HG03095 (cell line): Measurements from ENCODE around the gene SNRPB.

Experiments used
- ATAC-seq: cut with Tn5 transposase; IDR thresholded peaks from one replicate; pipeline ENCODE4 v1.9.1; 2021; ENCODE audit warnings: moderate library complexity; ENCODE audit not compliant: unreplicated experiment

The SNRPB gene

GRCh38 chr20:2430538-2430937 lies 40.1 kb downstream of the SNRPB start:
- no peak for ATAC-seq

- ATAC-seq: no peak
Observed at GRCh38 chr20:2429051-2429450, 41.5 kb downstream of the SNRPB start.

- ATAC-seq: no peak
Observed at GRCh38 chr20:2421247-2421646, 49.3 kb downstream of the SNRPB start.

DNA sequence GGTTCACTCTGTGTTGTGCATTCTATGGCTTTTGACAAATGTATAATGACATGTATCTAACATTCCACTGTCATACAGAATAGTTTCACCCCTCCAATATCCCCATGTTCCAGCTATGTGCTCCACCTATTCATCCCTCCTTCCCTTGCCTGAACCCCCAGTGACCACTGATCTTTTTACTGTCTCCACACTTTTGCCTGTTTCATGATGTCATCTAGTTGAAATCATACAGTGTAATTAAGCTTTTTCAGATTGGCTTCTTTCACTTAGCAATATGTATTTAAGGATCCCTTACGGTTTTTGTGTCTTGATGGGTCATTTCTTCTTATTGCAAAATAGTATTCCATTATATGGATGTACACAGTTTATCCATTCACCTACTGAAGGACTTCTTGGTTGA lies 50.1 kb downstream of the SNRPB start:
- ATAC-seq: no peak

DNA sequence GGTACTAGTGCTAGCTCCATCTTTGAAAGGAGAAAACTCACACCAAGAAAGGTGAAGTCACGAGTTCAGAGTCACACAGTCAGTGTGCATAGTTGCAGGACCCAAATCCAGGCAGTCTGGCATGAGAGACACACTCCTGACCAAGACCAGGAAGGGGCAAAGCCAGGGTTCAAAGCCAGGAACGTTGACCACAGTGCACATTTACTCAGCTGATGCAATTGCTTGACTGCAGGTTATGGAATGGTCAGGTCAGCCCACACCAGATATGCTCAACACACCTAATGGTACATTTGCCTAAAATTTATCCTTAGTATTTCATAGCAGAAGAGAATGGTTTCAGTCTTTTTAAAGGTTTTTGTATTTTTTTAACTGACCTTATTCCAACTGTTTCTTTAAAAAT lies 52.2 kb downstream of the SNRPB start:
- no peak for ATAC-seq

DNA sequence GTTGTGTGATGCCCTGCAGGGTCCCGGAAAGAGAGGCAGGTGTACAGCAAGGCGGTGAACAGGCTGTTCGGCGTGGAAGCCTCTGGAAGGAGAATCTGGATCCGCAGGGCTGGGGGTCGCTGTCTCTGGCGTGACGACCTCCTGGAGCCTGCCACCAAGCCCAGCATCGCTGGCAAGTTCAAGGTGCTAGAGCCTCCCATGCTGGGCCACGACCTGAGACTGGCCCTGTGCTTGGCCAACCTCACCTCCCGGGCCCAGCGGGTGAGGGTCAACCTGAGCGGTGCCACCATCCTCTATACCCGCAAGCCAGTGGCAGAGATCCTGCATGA lies 53.4 kb downstream of the SNRPB start:
- ATAC-seq: no peak

DNA sequence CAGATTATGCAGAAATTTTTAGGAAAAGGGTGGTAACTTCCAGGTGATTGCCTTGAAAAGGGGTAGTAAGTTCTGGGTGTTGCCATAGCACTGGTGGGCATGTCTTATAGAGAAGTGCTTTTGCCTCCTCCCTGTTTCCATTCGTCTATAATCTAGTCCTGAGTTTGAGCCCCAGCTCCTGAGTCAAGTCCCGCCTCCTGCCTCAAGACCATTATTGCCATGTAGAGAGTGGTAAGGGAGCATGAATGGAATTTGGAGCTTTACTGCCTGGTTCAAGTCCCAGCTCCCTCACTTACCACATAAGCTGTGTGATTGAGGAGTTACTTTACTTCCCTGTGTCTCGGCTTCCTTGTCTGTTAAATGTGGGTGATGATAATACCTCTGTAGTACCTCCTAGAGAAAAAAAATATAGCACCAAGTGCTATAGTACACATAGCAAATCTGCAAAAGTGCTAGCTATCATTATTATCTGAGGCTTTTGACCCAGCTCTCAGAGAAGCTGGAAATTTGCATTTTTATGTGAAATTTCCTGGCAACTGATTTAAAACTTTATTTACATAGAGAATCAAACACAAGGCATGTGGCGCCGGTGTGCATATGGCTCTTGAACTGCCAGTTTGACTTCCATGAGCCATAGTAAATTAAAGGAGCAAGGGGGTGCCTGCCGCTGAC lies 53.9 kb downstream of the SNRPB start:
- no peak for ATAC-seq
